HG02759 (cell line): ENCODE measurements around the gene MTPN.

Experiments
- ATAC-seq: cut with Tn5 transposase; IDR thresholded peaks from one replicate; pipeline ENCODE4 v1.9.1; 2021; ENCODE audit warnings: mild to moderate bottlenecking, moderate library complexity; ENCODE audit not compliant: unreplicated experiment

Gene MTPN

GRCh38 chr7:135889823-135890222 lies 87.3 kb downstream of the MTPN start:
- no peak for ATAC-seq

GRCh38 chr7:135888740-135889139 lies 88.4 kb downstream of the MTPN start:
- no peak for ATAC-seq

GRCh38 chr7:135886345-135887132 lies 90.6 kb downstream of the MTPN start:
- no peak for ATAC-seq

- no peak for ATAC-seq
Measured at GRCh38 chr7:135884495-135885232, 92.5 kb downstream of the MTPN start.

DNA sequence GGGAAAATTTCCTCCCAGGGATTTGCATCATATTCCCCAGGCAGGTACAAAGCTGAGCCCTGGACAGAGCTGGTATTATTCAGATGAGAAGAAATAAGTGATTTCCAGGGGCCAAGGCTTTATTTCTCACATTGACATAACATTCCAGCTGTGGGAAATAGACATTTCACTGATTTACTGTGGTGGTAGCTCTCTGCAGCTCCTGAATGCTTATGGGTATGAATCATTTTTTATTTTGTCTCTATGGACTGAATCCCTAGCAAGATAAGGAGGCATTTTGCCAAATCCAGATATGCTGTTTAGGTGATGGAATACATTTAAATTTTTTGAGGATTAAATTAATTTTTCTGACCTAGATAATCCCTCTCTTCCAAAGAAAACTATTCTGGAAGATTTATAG lies 97.9 kb downstream of the MTPN start:
- no peak for ATAC-seq

DNA sequence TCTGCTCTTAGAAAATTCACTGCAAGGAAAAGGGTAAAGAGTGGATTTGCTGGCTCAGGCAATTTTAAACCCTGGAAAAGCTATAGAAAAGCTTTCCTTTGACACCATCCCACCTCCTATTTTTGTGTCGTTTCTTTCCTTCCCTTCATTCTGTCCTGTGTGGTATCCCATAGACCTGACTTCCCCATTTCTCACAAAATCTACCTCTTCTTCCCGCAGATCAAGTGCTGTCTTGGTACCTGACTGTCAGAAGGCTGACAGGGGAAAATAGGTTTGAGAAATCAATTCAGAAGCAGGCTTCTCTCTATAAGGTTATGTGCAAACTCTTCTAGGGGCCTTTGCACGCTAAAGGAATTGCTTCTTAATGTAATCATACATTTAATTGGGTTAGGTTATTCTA lies 98.9 kb downstream of the MTPN start:
- ATAC-seq = no peak

DNA sequence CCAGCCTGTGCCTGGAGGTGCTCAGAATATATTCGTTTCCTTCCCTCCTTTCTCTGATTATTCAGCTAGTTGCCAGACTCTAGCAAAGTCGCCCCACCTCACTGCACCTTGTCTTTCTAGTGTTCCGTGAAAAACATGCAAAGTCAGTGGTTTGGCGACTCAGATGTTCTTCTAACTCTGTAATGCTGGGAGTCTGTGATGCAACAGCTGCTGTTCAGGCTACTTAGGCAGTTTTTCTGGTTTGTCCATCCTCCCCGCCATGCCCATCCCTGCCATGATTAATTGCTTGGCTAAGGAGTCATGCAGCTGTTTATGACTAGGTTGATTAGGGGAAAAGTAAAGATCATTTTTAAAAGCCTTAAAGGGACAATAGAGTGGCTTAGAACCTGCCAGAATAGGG lies 99.4 kb downstream of the MTPN start:
- ATAC-seq = no peak
